ES-I3 (cell line): ENCODE data around the gene DAZ4.
"Not testable (repeated sequence)": the region's sequence is repeated elsewhere in the genome, so short reads cannot be mapped to it uniquely, and the experiment has no call there.

Source experiments
- H3K36me3 ChIP-seq: 2 replicates; pipeline ENCODE4 v1.6.1; 2013; ENCODE audit warnings: mild to moderate bottlenecking, low read length, control low read depth, moderate library complexity; ENCODE audit not compliant: insufficient read depth
- H3K4me1 ChIP-seq: 2 replicates; pipeline ENCODE4 v1.6.1; 2013; ENCODE audit warnings: mild to moderate bottlenecking, control low read depth, low read length; ENCODE audit not compliant: insufficient read depth
- H3K9ac ChIP-seq: 2 replicates; pipeline ENCODE4 v1.6.1; 2013; ENCODE audit warnings: low read depth, mild to moderate bottlenecking, low read length, moderate library complexity
- H3K9me3 ChIP-seq: 2 replicates; pipeline ENCODE4 v1.6.1; 2013; ENCODE audit warnings: mild to moderate bottlenecking, low read length, moderate library complexity; ENCODE audit not compliant: control insufficient read depth, insufficient read depth

Gene DAZ4, protein sequence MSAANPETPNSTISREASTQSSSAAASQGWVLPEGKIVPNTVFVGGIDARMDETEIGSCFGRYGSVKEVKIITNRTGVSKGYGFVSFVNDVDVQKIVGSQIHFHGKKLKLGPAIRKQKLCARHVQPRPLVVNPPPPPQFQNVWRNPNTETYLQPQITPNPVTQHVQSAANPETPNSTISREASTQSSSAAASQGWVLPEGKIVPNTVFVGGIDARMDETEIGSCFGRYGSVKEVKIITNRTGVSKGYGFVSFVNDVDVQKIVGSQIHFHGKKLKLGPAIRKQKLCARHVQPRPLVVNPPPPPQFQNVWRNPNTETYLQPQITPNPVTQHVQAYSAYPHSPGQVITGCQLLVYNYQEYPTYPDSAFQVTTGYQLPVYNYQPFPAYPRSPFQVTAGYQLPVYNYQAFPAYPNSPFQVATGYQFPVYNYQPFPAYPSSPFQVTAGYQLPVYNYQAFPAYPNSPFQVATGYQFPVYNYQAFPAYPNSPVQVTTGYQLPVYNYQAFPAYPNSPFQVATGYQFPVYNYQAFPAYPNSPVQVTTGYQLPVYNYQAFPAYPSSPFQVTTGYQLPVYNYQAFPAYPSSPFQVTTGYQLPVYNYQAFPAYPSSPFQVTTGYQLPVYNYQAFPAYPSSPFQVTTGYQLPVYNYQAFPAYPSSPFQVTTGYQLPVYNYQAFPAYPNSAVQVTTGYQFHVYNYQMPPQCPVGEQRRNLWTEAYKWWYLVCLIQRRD

GRCh38 chrY:24833619-24834018 is at the start of gene DAZ4:
DAZ4 (plus strand) TSS chrY:24833919; CDS start chrY:24834127, 208 bp downstream.
- H3K9me3 ChIP-seq = not testable (repeated sequence)

GRCh38 chrY:24813293-24813692 is 20.4 kb upstream of the DAZ4 start, which contains the start of gene DAZ3:
DAZ3 (minus strand) TSS chrY:24813393; CDS start chrY:24813185, 208 bp downstream.
- H3K9ac ChIP-seq, H3K9me3 ChIP-seq, H3K36me3 ChIP-seq, H3K4me1 ChIP-seq: not testable (repeated sequence)

More at GRCh38 chrY:24833619-24834018, at the start of gene DAZ4:
- H3K9ac ChIP-seq, H3K36me3 ChIP-seq, H3K4me1 ChIP-seq: not testable (repeated sequence)

DNA sequence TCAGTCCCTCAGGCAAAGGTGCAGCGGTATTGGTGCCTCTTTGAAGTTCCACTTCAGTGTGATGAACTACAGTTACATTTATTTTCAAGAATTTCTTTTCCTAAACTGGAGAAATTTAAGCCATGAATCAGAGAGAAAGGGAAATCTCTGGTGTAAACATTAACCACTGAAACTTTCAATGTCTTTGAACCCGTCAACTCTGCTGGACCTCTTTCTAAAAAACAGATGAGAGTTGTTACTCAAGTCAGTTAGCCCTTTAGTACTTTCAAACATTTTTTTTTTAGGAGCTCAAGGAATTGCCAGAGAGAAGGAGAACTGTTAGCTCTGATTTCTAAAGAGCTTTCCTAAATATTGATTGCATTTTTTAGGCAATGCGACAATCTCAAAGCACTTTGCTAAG is 11.9 kb upstream of the DAZ4 start:
- not testable (repeated sequence) for H3K4me1 ChIP-seq, H3K9me3 ChIP-seq, H3K9ac ChIP-seq, H3K36me3 ChIP-seq

- not testable (repeated sequence) for H3K9me3 ChIP-seq, H3K36me3 ChIP-seq, H3K4me1 ChIP-seq, H3K9ac ChIP-seq
Observed at GRCh38 chrY:24824184-24824879, 9.4 kb upstream of the DAZ4 start.

DNA sequence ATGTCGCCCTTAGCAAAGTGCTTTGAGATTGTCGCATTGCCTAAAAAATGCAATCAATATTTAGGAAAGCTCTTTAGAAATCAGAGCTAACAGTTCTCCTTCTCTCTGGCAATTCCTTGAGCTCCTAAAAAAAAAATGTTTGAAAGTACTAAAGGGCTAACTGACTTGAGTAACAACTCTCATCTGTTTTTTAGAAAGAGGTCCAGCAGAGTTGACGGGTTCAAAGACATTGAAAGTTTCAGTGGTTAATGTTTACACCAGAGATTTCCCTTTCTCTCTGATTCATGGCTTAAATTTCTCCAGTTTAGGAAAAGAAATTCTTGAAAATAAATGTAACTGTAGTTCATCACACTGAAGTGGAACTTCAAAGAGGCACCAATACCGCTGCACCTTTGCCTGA is 8.7 kb upstream of the DAZ4 start:
- H3K4me1 ChIP-seq, H3K9me3 ChIP-seq, H3K9ac ChIP-seq, H3K36me3 ChIP-seq: not testable (repeated sequence)
